Measurements from ENCODE around the gene SCOC.
A peak's percentile ranks its signal among the peaks of the same experiment; 100 is the strongest.

Gene SCOC

DNA sequence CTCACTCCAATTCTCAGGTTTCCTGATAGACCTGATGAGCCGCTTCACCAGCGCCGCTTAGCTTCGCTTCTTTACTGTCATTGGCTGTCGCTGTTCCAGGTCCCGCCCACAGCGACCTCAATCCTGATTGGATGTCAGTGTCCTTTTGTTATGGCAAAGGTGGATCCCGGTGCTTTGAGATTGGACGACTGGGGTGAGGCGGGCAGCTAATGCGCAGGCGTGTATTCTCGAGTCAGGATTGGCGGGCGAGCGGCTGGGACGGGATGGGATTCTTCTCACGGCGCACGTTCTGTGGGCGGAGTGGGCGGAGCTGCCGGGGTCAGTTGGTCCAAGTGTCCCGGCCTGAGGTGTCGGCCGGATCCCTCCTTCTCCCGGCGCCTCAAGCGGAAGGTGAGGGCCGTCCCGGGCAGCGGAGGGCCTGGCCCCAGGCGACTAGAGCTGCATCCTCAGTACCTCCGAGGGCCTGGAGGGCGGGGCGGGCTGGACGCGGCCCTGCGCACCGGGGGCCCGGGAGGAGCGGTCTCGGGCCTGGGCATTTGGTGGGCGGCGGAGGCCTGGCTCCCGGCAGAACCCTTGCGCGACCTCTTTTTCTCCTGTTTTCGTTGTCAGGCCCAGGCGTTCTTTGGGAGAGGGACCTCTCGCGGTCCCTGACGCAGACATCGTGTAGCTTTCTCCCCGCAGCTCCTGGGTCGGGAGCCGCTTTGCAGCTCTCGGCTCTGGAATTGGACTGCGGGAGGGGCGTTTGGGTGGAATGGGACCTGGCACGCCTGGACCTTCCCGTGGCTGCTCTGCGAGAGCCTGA, at the start of gene SCOC:
Gene SCOC (plus strand): TSS at position 319 of the 802 bp plus-strand sequence. CDS start 5,525 bp downstream, outside the sequence.
- DNase-seq = peak; percentile 96 to 97

DNA sequence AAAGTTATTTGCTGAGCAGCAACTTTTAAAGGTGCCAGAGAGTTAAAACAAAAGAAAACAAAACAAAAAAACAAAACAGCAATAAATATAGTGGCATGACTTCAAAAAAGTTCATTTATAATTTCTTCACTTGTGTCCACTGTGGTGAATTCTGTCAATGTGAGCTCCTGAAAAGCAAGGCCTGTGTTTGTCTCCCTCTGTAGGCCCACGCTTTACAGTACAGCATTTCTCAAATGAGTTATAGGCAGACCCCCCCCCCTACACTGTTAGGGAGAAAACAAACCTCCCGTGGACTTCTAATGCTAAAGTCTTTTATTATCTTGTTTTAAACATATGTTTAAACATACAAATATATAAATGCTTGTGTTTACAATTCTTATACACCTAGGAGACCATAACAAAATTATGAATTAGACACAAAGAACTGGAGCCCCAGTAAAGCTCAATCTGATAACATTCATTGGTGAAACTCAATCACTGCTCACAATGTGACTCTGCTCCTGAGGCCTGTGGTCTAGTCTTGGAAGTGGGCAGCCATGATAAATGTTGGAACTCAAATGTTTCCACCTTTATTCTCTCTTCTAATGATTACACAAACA, 47.0 kb upstream of the SCOC start:
- peak; percentile 50 to 61 for DNase-seq

DNA sequence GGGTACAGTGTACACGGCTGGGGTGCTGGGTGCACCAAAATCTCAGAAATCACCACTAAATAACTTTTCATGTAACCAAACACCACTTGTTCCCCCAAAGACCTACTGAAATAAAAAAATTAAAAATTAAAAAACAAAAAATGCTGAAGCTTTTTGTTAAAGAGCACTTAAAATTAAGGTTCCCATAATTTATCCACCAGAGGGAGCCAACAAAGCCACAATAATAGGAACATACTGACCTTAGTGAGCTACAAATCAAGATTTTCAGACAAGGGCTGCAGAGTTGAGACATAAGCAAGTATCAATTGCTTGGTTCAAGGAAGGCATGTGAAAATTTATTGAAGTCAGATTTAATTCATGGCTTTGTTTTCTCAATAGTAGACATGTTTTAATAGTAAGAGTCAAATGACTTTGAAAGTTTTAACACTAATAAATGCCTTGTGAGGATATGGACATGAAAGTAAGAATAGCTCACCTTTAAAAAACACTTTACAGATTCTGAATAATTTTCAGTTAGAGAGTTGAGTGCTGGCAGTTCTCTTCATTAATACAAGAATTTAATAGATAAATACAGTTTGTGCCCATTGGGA, 43.0 kb upstream of the SCOC start:
- DNase-seq = peak; percentile 63 to 64

DNA sequence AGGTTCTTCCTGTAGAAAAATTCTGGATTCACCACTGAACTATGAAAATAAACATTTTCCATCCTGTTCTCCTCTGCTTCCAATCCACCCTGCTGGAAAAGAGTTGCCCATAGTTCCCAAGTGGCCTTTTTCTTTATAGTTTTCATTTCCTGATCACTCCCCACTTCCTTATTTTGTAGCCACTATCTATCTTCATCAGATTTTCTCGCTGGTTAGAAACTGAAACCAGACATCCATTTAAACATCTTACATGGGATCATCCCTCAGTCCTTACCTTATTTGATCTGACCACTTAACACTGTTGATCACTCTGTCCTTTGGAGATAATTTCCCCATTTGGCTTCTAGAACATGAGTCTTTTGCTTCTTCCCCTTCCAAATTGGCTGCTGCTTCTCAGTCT, 42.2 kb upstream of the SCOC start:
- DNase-seq = peak; percentile 25 to 29

DNA sequence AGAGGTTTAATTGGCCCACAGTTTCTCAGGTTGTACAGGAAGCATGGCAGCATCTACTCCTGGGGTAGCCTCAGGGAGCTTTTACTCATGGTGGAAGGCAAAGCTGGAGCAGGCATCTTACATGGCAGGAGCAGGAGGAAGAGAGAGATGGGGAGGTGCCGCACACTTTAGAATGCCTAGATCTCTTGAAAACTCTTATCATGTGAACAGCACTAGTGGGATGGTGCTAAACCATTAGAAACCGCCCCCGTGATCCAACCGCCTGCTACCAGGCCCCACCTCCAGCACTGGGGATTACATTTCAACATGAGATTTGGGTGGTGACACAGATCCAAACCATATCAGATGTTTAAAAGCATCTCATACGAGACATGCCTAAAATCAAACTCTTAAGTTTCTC, 41.6 kb upstream of the SCOC start:
- DNase-seq = no peak

DNA sequence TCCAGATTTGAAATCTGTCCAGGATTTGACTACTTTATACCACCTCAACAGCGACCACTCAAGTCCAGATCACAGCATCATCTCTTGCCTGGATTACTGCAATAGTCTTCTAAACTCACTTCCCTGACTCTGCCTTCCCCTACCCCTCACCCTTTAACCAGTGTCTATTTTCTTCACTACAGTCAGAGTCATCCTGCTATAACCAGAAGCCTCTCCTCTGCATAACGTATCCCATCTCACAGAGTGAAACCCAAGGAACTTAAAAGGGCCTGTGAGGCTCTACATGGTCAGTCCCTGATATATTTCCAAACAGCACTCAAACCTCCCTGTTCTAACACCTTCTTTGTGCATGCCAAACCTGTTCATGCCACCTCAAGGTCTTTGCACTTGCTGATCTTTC, 40.7 kb upstream of the SCOC start:
- DNase-seq = no peak

DNA sequence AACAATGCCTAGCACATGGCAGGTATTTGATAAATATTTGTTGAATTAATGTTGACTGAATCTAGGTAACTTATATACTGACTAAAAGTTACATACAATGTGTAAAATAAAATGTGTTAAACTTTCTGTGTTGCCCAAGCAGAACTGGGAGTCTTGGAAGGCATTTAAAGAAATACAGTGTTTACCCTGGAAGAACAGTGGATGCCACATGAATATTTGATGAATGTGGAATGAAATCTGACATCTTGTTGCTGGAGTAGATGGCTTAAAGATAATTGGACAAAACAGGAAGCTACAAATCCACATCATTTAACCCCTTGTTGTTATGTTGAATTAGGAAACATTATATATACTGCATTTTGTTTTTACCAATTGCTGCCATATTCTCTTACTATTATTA, 39.9 kb upstream of the SCOC start:
- DNase-seq = no peak

DNA sequence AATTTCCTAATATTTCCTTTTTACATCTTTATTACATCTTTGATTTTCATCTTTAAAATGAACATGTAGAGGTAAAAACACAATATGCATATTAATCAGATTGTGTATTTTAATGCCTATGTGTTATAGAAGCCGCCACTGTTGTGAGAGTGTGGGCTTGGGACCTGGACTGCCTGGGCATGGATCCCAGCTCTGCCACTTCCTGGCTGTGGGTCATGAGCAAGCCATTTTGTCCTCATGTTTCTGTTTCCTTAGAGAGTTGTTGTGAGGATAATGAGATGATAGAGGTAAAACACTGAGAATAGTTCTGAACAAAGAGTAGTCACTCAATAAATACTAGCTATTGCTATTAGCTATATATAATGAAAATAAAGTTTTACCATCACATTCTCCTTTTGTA, 38.4 kb upstream of the SCOC start:
- no peak for DNase-seq

DNA sequence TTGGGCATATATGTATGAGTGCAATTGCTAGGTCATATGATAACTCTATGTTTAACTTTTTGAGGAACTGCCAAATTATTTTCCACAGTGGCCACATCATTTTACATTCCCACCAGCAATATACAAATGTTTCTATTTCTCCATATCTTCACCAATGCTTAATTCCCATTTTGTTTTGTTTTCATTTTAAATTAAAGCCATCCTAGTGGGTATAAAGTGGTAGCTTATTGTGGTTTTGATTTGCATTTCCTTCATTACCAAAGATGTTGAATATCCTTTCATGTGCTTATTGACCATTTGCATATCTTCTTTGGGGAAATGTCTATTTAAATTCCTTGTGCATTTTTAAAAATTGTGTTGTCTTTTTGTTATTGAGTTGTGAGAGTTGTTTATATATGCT, 36.7 kb upstream of the SCOC start:
- no peak for DNase-seq

DNA sequence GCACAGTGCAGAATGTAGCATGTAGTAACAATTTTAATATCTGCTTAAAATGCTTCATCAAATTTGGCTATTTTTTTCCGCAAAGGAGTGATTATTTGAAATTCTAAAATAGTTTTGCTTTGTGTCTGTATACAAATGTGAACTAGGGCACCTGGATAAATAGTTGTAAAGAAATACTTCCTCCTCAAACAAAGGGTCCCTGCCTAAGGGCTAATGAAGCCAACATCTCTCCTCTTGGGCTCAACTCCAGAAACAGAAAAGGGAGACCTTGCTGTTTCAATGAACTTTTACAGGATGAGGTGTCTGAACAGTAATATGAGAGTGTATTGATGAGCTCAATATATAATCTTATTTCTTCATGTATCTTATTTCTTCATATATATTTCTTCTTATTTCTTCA, 30.8 kb upstream of the SCOC start:
- DNase-seq = no peak

DNA sequence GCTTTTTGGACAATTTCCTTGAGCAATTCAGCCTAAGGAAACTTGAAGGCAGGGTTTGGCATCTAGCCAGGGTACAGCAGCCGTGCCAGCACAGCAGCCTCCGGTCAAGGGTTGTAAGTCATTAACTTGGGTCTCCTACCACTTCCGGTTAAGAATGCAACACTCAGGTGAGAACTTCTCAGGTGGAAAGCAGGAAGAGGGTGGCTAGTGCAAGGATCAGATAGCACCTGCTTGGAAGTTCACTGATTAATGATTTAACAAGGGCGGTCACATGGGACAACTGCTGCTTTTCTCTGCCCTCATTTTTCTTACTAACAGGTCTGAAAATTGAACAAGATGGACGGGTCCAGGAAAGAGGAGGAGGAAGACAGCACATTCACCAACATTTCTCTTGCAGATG, 30.1 kb upstream of the SCOC start:
- DNase-seq = no peak

DNA sequence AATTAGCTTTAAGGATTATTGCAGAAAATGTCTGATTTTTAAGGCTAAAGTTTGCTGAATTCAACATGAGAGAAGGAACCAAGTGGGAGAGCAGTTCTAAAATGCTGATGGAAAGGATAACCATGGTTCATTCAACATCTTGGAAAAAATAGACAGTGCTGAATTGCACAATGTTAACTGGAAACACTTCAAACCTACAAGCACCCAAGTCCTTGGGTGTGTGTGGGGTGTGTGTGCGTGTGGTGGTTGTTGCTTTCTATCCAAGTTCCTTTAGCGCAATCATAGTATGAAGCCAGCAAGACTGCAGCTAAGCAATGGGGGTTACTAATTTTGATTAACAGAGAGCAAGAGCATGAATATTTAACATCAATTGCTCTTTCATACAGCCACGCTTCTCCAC, 29.3 kb upstream of the SCOC start:
- no peak for DNase-seq

DNA sequence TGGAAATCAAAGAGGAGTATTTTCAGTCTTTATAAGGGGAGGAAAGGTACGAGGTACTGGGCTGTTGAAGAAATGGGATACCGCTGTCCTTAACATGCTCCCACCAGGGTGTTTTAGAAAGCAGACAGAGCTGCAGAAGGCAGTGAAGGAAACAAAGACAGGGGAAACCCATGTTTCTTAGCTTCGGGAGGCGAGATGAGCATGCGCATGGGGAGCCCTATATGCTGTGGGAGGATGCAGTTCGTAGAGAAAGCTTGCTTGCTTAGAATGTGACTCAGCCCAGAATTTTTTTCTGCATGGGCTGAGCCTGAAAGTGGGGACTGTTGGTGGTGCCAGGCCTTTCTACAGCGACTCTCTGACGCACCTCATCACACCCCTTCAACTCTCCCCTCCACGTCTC, 28.8 kb upstream of the SCOC start:
- no peak for DNase-seq

DNA sequence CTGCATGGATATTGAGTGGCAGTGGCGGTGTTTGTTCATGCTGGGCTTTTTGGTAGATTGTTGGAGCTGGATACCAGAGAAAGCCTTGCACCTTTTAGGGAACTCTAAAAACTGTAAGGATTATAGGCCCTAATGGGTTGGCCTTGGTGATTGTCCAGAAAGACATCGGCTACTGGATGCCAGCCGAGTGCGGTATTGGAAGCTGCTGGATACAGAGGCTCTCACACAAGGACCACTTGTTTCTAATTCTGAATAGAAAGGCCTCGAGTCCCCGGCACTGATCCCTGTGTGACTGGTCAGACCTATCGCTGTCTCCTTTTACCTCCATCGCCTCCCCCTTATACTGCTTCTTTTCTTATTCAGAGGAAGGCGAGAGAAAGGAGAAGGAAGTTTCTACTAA, 27.3 kb upstream of the SCOC start:
- DNase-seq = no peak

DNA sequence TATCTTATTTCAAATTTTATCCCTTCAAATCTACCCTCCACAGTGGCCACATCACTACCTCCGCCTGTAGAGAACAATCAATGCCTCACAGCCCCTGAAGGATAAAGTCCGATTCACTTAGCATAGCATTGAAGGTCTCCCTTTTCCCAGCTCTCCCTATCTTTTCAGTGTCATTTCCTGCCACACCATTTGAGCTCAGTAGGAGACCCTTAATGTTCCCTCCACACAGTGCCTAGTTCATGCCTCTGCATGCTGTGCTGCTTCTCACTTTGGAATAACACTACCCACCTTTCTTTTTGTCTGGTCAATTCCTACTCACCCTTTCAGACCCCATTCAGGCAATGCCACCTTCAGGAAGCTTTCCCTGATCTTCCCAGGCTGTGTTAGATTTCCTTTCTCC, 23.6 kb upstream of the SCOC start:
- no peak for DNase-seq

DNA sequence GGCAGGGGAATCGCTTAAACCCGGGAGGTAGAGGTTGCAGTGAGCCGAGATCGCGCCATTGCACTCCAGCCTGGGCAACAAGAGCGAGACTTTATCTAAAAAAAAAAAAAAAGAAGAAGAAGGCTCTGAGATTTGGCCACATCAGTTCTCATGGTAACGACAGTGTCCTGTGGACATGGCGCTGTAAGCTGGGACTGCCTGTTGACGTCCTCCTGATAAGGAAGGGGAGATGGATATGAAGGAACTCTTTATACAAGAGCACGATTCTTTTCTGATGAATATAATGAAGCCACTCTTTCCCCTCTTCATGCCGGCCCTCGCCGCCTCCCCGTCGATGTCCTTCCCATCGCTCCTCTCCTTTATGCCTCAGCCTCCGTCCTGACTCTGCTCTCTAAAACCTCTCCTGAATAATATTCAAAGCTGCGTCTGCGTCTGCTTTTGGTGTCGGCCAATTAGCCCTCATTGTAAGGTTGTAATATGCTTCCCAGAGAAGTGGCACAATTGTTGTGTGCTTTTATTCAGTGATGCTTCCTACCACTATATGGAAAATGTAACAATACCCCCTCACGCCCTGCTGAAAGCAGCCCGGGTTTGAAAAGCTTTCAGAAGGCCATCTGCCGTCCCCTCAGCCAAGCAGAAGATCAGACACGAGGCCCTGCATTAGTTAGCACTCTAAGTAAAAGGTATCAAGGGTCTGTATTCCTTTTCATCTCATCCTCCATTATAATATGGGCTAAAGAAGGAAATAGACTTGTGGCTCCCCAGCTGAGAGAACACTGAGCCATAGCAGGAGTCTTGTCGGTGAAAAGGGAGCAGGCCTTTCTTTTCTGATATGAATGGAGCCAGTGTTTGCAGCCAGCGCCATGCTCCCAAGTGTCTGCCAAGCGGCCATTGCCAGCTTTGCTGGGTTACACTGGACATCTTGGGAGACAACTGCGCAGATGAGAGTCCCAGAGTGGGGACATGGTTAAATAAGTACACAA, 22.1 kb upstream of the SCOC start:
- no peak for DNase-seq

DNA sequence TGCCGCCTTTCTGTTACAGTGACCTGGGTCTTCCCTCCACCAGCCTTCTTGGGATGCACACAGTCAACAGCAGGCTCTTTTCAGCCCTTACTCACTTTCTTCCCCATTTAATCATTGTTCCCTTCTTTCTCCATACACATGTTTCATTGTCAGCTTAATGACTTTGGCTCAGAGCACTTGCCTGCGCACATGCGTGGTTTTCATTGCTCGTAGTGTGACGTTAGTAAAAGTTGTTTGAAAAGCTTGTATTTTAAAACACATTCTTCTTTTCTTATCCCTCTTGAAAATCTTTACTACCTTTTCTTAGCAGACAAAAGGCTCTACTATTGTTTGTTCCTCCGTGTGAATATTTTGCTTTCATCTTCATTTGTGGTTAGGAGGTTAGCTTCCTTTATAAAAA, 19.7 kb upstream of the SCOC start:
- DNase-seq = no peak

DNA sequence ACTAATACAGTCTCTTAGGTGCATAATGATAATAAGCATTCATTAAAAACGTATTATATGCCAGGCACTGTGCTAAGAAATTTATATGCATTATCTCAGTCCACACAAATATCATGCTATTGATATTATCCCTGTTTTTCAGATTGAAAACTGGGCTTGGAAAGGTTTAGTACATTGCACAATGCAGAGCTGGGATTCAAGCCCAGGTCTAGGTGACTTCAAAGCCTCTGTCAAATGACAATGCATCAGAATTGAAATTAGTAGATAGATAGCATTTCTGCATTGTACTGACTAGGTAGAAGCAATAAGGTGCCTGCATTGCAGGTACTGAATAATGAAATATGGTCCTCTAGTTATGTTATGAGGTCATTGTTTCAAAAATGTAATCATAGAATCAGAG, 18.2 kb upstream of the SCOC start:
- no peak for DNase-seq

DNA sequence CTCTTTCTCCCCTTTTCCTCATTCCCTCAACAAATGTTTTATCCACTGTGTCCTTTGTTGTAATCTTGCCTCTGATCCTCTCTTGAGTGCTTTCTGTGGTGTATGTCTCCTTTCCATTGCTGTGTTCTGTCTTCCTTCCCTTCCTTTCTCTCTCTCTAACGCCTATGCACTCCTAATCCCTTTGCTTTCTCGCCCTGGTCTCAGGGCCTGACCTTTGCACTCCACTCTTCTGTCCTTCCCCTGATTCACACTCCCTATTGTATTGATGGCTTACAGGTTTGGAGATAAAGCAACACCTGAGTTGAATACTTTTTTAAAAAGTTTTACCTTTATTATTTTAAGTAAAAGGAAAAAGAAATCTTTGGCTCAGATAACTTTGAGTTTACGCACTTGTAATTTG, 15.6 kb upstream of the SCOC start:
- no peak for DNase-seq

DNA sequence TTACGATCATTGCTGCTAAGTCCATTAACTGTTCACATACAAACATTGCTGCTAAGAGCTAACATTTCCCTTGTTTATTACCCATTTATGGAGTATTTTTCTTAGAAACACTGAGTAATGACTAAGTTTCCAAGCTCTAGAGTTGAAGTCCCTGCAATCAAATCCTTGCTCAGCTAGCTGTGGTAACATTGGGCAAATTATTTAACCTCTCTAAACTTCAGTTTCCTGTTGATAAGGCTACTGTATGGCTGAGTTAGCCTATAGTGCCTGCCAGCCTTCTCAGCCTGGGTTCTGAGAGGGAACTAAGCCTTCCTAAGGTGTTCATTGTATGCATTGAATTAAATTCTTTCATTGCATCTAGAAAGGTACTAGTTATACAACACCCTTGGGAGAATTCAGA, 15.2 kb upstream of the SCOC start:
- DNase-seq = no peak

DNA sequence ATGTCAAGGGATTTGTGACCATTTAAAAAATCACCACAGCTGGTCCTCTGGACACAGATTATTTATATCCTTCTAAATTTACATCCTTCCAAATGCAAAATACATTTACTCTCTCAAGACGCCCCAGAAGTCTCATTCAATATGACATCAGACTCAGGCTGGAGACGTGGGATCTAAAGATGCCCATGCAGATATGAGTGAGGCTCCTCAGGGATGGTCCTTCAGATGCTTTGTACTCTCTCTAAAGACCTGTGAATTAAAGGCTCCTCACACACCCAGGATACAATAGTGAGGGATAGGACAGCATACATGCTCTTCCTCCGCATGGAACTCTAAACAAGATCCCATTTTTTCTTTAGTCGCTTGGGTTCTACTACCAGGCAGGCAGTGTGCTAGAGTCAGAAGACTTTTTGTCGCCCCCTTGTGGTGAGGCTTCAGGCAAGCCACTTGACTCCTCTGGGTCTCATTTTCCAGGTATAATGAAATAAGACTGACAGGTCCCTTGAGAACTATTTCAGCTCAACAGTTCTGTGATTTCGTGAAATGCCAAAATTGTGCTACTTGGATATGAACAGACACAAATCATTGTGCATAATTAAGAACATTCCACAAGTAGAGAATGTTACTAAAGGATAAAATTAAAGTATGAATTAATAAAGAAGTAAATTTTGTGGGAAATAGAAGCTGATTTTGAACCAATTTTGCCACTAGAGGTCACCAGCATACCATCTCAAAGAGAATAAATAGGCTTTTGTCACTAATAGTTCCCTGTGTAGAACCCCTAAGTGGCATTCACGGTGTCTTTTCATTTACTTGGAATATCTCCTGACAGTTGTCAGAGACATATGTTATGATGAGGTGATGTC, 13.7 kb upstream of the SCOC start:
- DNase-seq = peak; percentile 73 to 76

DNA sequence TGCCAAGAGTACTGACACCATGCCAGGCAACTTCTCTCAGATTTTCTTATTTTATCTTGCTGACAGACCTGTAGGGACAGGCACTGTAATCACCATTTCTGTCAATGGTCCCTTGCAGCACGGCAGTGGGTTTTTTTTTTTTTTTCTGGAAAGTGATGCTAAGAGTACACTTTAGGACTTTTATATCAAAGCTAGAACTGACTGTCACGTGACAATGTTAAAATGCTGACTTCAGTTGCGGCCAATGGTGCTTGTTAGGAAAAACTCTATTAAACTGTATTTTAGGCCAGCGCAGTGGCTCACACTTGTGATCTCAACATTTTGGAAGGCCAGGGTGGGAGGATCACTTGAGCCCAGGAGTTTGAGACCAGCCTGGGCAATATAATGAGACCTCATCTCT, 12.3 kb upstream of the SCOC start:
- no peak for DNase-seq

Data from AML-193 (cell line).